Measurements from ENCODE around the gene DTX1. TPM values are rescaled to one million over a fixed set of nuclear protein-coding genes. Genes with fewer than 3 reads are reported as not detected.

DTX1 gene
- polyA plus RNA-seq, 3 donors from 2014 or later, result 1.1 to 2.1 TPM; not detected in 1

- Mint-ChIP-seq H3K27me3 (ENCODE audit: low read depth in 3 of 3) (peaks cover 6 to 9% (median 7%) of the 10 kb centered on the region in 3 donors), H3K36me3 (no peaks in the 10 kb centered on the region), H3K27ac (peak overlapping the region; percentile 67 to 90 (median 84)), H3K4me3 (peak overlapping the region; percentile 67 to 80 (median 69)), H3K9me3 (no peaks in the 10 kb centered on the region), H3K4me1 (peaks cover 90 to 98% of the 10 kb centered on the region in 2 donors)
- no peak for DNase-seq
These were observed 30.7 kb downstream of the DTX1 start for GRCh38 chr12:113087193-113087592.

- Mint-ChIP-seq H3K36me3 (no peaks in the 10 kb centered on the region), H3K27ac (peak overlapping the region; percentile 65 to 90 (median 84)), H3K4me1 (peaks cover 91 to 98% of the 10 kb centered on the region in 2 donors), H3K9me3 (no peaks in the 10 kb centered on the region), H3K4me3 (peak overlapping the region in 4 of 5 donors; percentile 24 to 61 (median 36)), H3K27me3 (ENCODE audit: low read depth in 3 of 3) (peaks cover 4 to 6% (median 6%) of the 10 kb centered on the region in 3 donors)
- no peak for DNase-seq
These were observed 31.5 kb downstream of the DTX1 start for GRCh38 chr12:113088037-113088436.

DNA sequence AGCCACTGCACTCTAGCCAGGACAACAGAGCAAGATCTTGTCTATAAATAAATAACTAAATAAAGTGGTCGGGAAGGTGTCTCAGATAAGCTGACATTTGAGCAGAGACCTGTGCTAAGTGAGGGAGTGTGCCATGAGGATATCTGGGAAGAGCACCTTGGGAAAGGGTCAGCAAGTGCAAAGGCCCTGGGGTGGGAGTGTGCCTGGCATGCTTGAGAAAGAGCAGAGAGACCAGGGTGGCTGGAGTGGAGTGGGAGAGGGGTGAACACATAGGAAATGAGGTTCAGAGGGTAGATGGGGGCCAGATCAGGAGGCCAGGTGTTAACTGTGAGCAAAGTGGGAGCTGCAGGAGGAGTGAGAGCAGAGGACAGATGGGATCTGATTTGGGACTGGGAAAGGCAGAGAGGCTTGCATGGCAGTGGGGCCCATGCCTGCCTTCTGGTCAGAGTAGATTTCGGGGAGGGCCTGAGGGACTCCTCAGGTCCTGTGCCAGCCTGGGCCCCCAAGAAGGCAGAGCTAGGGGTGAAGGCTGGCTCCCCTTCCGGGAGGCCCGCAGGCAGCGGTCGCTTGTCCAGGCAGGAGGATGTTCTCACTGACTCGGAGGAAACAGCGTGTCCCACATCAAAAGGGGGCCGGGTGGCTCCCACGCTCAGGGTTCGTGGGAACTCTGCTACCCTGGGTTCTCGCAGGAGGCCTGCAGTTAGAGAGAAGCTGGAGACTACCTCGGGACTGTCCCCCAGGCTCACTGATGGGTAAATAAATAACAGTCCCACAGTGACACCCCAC, 32.6 kb downstream of the DTX1 start:
- DNase-seq, result peak; percentile 34 to 51 (median 42)
- no peaks in the 10 kb centered on the region for H3K36me3 Mint-ChIP-seq
- H3K27me3 Mint-ChIP-seq (ENCODE audit: low read depth in 3 of 3), result peaks cover 2 to 6% (median 4%) of the 10 kb centered on the region in 3 donors
- no peaks in the 10 kb centered on the region for H3K9me3 Mint-ChIP-seq
- H3K4me3 Mint-ChIP-seq, result peak overlapping the region in 4 of 5 donors; percentile 61 to 70 (median 66)
- H3K27ac Mint-ChIP-seq, result peak overlapping the region; percentile 65 to 90 (median 82)
- H3K4me1 Mint-ChIP-seq, result peaks cover 83 to 86% of the 10 kb centered on the region in 2 donors

- no peak for DNase-seq
- Mint-ChIP-seq H3K9me3 (no peaks in the 10 kb centered on the region), H3K36me3 (no peaks in the 10 kb centered on the region), H3K27me3 (ENCODE audit: low read depth in 3 of 3) (peaks cover 2 to 6% (median 4%) of the 10 kb centered on the region in 3 donors), H3K27ac (peak overlapping the region; percentile 65 to 90 (median 78)), H3K4me1 (peaks cover 76 to 80% of the 10 kb centered on the region in 2 donors), H3K4me3 (peak overlapping the region in 3 of 5 donors; percentile 39 to 70 (median 61))
These were observed 33.3 kb downstream of the DTX1 start for GRCh38 chr12:113089839-113090238.

GRCh38 chr12:113090740-113091139, 34.2 kb downstream of the DTX1 start:
- DNase-seq, result no peak
- H3K27ac Mint-ChIP-seq, result peak overlapping the region in 4 of 6 donors; percentile 36 to 78 (median 66)
- H3K36me3 Mint-ChIP-seq, result no peaks in the 10 kb centered on the region
- no peaks in the 10 kb centered on the region for H3K9me3 Mint-ChIP-seq
- H3K27me3 Mint-ChIP-seq (ENCODE audit: low read depth in 3 of 3), result peaks cover 2 to 6% (median 4%) of the 10 kb centered on the region in 3 donors
- peaks cover 75 to 77% of the 10 kb centered on the region in 2 donors for H3K4me1 Mint-ChIP-seq
- no peak overlapping the region for H3K4me3 Mint-ChIP-seq

- Mint-ChIP-seq H3K27ac (peak overlapping the region in 4 of 6 donors; percentile 37 to 82 (median 66)), H3K4me1 (peaks cover 68 to 70% of the 10 kb centered on the region in 2 donors), H3K9me3 (no peaks in the 10 kb centered on the region), H3K27me3 (ENCODE audit: low read depth in 3 of 3) (peaks cover 0 to 3% (median 1%) of the 10 kb centered on the region in 3 donors), H3K36me3 (no peaks in the 10 kb centered on the region), H3K4me3 (peak overlapping the region in 2 of 5 donors; percentile 2 to 18)
- DNase-seq, result no peak
These were observed 35.0 kb downstream of the DTX1 start for GRCh38 chr12:113091506-113091905.

DNA sequence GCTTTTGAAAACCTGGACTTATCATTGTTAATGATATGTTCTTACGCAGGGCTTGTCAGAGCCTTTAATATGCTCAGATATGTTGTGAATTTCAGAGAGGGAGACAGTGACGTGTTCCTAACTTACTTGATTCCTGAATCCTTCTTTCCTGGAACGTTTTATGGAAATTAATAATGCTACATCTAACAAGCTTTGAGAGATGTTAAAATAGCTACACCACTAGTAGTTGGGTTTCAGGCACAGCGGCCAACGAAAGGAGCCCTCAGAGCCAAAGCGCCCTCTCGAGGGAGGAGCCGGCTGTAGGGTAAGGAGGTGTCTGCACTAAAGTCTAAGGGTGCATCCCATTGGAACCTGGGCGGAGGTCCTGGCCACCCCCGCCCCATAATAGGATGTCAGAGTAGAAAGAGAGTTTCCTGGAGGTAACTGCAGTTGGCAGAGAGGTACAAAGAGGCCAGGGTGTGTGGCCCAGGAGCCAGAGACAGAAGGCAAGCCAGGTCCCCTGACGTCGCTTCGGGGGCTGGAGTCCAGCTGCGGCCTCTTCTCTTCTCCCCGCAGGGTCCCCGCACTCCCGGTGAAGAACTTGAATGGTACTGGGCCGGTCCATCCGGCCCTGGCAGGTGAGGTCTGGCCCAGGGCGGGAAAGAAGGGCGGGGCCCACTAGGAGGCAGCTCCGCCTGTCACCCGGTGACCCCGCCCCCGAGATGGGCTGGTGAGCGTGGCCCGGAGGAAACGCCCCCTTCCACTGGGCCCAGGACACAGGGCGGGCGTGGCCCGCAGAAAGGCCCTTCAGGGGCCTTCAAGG, 36.3 kb downstream of the DTX1 start:
- H3K27me3 Mint-ChIP-seq (ENCODE audit: low read depth in 3 of 3), result peaks cover 0 to 5% (median 1%) of the 10 kb centered on the region in 3 donors
- peaks cover 55 to 57% of the 10 kb centered on the region in 2 donors for H3K4me1 Mint-ChIP-seq
- DNase-seq, result peak in 1 of 3 donors; percentile 29
- peak overlapping the region; percentile 62 to 81 (median 79) for H3K4me3 Mint-ChIP-seq
- no peaks in the 10 kb centered on the region for H3K9me3 Mint-ChIP-seq
- H3K36me3 Mint-ChIP-seq, result no peaks in the 10 kb centered on the region
- peak overlapping the region in 2 of 6 donors; percentile 54 to 68 for H3K27ac Mint-ChIP-seq

DNA sequence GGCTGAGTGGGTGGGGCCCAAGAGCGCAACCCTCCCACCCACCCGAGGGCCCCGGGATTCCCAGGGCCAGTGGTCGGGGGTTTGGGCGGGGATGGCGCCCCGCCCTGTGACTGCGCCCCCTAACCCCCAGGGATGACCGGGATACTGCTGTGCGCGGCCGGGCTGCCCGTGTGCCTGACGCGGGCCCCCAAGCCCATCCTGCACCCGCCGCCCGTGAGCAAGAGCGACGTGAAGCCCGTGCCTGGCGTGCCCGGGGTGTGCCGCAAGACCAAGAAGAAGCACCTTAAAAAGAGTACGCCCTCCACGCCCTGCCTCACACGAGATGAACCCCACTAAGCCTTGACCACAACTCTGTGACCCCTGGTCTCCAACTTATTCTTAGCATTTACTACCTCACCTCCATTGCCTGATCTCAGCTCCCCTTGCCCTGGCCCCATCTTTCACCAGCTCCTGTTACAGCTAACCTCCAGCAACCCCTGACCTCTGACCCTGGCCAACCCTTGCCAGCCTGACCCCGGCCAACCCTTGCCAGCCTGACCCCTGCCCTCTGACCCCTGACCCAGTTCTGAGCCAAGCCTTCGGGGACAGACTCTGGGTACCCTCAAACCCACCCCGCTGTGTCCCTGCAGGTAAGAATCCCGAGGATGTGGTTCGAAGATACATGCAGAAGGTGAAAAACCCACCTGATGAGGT, 37.0 kb downstream of the DTX1 start:
- Mint-ChIP-seq H3K36me3 (no peaks in the 10 kb centered on the region), H3K4me3 (peak overlapping the region in 2 of 5 donors; percentile 19 to 38), H3K4me1 (peaks cover 47 to 49% of the 10 kb centered on the region in 2 donors), H3K9me3 (no peaks in the 10 kb centered on the region), H3K27me3 (ENCODE audit: low read depth in 3 of 3) (peaks cover 0 to 5% (median 1%) of the 10 kb centered on the region in 3 donors), H3K27ac (peak overlapping the region in 1 of 6 donors; percentile 64)
- no peak for DNase-seq

GRCh38 chr12:113094738-113095137, 38.2 kb downstream of the DTX1 start:
- H3K36me3 Mint-ChIP-seq, result no peaks in the 10 kb centered on the region
- no peak overlapping the region for H3K4me3 Mint-ChIP-seq
- no peak for DNase-seq
- peaks cover 0 to 2% (median 1%) of the 10 kb centered on the region in 3 donors for H3K27me3 Mint-ChIP-seq (ENCODE audit: low read depth in 3 of 3)
- no peaks in the 10 kb centered on the region for H3K9me3 Mint-ChIP-seq
- peaks cover 35 to 37% of the 10 kb centered on the region in 2 donors for H3K4me1 Mint-ChIP-seq
- no peak overlapping the region for H3K27ac Mint-ChIP-seq

DNA sequence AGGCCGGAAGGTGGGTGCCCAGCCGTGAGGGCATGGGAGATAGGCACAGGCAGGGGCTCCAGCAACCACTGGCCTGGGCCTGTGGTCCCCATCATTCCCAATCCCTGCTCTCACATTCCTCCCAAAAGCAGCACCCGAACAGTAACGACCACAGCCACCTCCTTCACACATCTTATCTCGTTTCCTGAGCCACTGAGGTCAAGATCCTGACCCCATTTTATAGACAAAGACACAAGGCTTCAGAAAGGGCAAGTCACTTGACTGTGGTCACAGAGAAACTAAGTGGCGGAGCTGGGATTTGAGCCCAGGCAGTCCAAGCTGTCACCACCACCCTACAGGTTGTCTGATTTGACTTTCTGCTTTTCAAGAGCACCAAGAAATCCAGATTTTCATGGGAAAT, 38.9 kb downstream of the DTX1 start:
- H3K9me3 Mint-ChIP-seq, result no peaks in the 10 kb centered on the region
- H3K27me3 Mint-ChIP-seq (ENCODE audit: low read depth in 3 of 3), result peaks cover 0 to 2% (median 1%) of the 10 kb centered on the region in 3 donors
- no peaks in the 10 kb centered on the region for H3K36me3 Mint-ChIP-seq
- H3K27ac Mint-ChIP-seq, result peak overlapping the region in 3 of 6 donors; percentile 57 to 79 (median 64)
- peak overlapping the region in 1 of 5 donors; percentile 45 for H3K4me3 Mint-ChIP-seq
- no peak for DNase-seq
- H3K4me1 Mint-ChIP-seq, result peaks cover 31% of the 10 kb centered on the region in 2 donors

GRCh38 chr12:113096675-113097461, 40.3 kb downstream of the DTX1 start:
- H3K4me3 Mint-ChIP-seq, result no peak overlapping the region
- no peaks in the 10 kb centered on the region for H3K9me3 Mint-ChIP-seq
- H3K4me1 Mint-ChIP-seq, result peaks cover 18 to 21% of the 10 kb centered on the region in 2 donors
- H3K27ac Mint-ChIP-seq, result no peak overlapping the region
- H3K27me3 Mint-ChIP-seq (ENCODE audit: low read depth in 3 of 3), result peaks cover 0 to 3% (median 3%) of the 10 kb centered on the region in 3 donors
- DNase-seq, result no peak
- H3K36me3 Mint-ChIP-seq, result no peaks in the 10 kb centered on the region

DNA sequence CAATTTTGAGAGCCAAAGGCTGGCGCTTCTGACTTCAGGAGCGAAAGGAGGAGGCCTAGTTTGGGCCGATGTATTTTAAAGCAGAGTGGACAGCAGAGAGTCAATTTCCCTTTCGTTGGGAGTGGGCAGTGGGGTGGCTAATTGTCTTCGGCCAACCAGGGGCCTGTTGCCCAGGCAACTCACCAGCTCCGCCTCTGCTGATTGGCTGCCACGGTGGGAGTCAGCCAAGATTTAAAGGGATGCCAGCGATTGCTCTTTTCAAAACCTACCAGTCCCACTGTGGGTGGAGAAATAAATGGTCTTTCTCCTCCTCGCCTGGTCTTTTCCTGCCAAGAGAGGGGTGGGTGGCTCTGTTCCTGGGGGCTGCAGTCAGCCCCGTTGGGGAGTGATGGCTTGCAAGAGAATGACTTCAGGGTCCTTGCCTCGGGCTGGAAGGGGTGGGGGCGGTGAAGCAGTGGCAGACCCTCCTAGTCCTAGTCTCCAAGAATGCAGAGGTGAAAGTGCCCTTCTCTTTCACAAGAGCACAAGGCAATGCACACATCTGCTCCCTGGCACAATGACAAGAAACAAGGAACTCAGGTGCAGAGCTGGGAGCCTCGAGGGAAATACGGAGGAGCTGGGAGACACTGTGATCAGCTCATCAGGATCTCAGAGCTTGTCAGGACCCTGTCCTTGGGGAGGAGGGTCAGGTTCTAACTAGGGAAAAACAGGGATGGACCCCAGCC, 41.3 kb downstream of the DTX1 start:
- Mint-ChIP-seq H3K27ac (no peak overlapping the region), H3K27me3 (ENCODE audit: low read depth in 3 of 3) (peaks cover 0 to 4% (median 2%) of the 10 kb centered on the region in 3 donors), H3K4me1 (peaks cover 8 to 11% of the 10 kb centered on the region in 2 donors), H3K36me3 (no peaks in the 10 kb centered on the region), H3K4me3 (no peak overlapping the region), H3K9me3 (peaks cover 0 to 1% (median 0%) of the 10 kb centered on the region in 6 donors)
- DNase-seq, result no peak

All from immature natural killer cell (primary cell).